ENCODE data around the gene TAF11L11.
"Not testable (repeated sequence)": the region's sequence is repeated elsewhere in the genome, so short reads cannot be mapped to it uniquely, and the experiment has no call there.

TAF11L11 gene

GRCh38 chr5:17625686-17626085, 21.7 kb downstream of the TAF11L11 start:
- no peak for DNase-seq (ENCODE audit: low read depth)
- TF ChIP-seq CTCF (IDR thresholded peaks at IDR 0.05; ENCODE audit: control insufficient read depth, extremely low read depth, insufficient read depth) = no peak
- no peak overlapping the region for H3K4me3 ChIP-seq (ENCODE audit: low read depth, low read length)

DNA sequence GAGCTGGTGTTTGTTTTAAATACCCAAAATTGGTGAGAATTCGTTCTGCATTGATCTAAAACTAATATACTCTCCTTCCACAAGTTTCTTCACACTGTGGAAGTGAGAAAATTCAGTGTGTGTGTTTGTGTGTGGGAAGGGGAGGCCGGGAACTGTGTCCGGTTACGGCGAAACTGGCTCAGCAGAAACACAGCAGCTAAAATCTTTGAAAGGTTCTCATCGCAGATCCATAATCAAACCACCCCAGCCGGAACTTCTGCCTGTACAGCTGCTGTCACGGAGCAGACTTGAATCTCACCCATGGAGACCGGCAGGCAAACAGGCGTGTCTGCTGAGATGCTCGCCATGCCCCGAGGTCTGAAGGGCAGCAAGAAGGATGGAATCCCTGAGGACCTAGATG, 27.8 kb downstream of the TAF11L11 start, which contains the start of gene TAF11L13:
Gene TAF11L13, plus strand, starts transcription at position 301 of the 400 bp plus-strand sequence.
- not testable (repeated sequence) for H3K4me3 ChIP-seq (ENCODE audit: low read depth, low read length); DNase-seq (ENCODE audit: low read depth)

GRCh38 chr5:17634160-17634559, 30.2 kb downstream of the TAF11L11 start, which contains the start of gene TAF11L14:
Gene TAF11L14, plus strand, starts transcription at chr5:17634460.
- no peak for DNase-seq (ENCODE audit: low read depth)

DNA sequence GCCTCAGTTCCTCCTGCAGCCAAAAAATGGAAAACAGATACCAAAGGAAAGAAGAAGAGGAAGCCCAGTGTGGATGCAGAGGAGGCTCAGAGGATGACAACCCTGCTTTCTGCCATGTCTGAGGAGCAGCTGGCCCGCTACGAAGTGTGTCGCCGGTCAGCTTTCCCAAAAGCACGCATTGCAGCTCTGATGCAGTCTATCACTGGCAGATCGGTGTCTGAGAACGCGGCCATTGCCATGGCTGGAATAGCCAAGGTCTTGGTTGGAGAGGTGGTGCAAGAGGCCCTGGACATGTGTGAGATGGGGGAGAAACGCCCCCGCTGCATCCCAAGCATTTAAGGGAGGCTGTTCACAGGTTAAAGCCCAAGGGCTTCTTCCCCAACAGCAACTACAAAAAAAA, 45.2 kb downstream of the TAF11L11 start:
- not testable (repeated sequence) for DNase-seq (ENCODE audit: low read depth)

More at GRCh38 chr5:17634160-17634559, 30.2 kb downstream of the TAF11L11 start, which contains the start of gene TAF11L14:
- no peak within 1 kb of the TSS for H3K4me3 ChIP-seq (ENCODE audit: low read depth, low read length)
- no peak for TF ChIP-seq CTCF (IDR thresholded peaks at IDR 0.05; ENCODE audit: control insufficient read depth, extremely low read depth, insufficient read depth)

GRCh38 chr5:17655201-17655759, 51.3 kb downstream of the TAF11L11 start:
- H3K4me3 ChIP-seq (ENCODE audit: low read depth, low read length); DNase-seq (ENCODE audit: low read depth): not testable (repeated sequence)

More for the DNA sequence above, 45.2 kb downstream of the TAF11L11 start:
- not testable (repeated sequence) for H3K4me3 ChIP-seq (ENCODE audit: low read depth, low read length)
